CD14-positive monocyte (primary cell): ENCODE data around the gene TBC1D22A. TPM values are rescaled to one million over a fixed set of nuclear protein-coding genes. Genes with fewer than 3 reads are reported as not detected.

Experiments used
- DNase-seq, 3 donors: peaks; one replicate each; pipeline ENCODE4 v3.0.0-alpha.2; 2011 to 2022
- H2AFZ ChIP-seq: 2 replicates; pipeline ENCODE4 v1.6.0; 2012; ENCODE audit warnings: mild to moderate bottlenecking, low read depth, low read length, inconsistent platforms; ENCODE audit not compliant: insufficient read depth, poor library complexity, severe bottlenecking
- H3K27ac ChIP-seq, 2 donors: 1 replicate in 1 of 2; 2 replicates in 1 of 2; pipeline ENCODE4 v1.5.1; 2012 to 2013; ENCODE audit warnings: low read length in 2 of 2, control low read depth in 1 of 2, inconsistent platforms in 1 of 2, low read depth in 1 of 2, mild to moderate bottlenecking in 1 of 2
- H3K27me3 ChIP-seq, 2 donors: one replicate each; pipeline versions ENCODE4 v1.6.0 to v1.6.1; 2011 to 2013; ENCODE audit warnings: low read length in 2 of 2; ENCODE audit not compliant: control insufficient read depth in 2 of 2, insufficient read depth in 2 of 2
- H3K36me3 ChIP-seq, 2 donors: replicated peaks in 1 of 2; 1 replicate in 1 of 2; 2 replicates in 1 of 2; pipeline versions ENCODE4 v1.5.1 to v1.6.1; 2012 to 2013; ENCODE audit warnings: low read length in 2 of 2, control low read depth in 1 of 2, inconsistent platforms in 1 of 2, mild to moderate bottlenecking in 1 of 2; ENCODE audit not compliant: insufficient read depth in 2 of 2, control insufficient read depth in 1 of 2
- H3K4me1 ChIP-seq, 2 donors: 1 replicate in 1 of 2; 2 replicates in 1 of 2; pipeline versions ENCODE4 v1.5.1 to v1.6.1; 2012 to 2013; ENCODE audit warnings: low read length in 2 of 2, control low read depth in 1 of 2, inconsistent platforms in 1 of 2, mild to moderate bottlenecking in 1 of 2, moderate library complexity in 1 of 2; ENCODE audit not compliant: insufficient read depth in 2 of 2, control insufficient read depth in 1 of 2
- H3K4me2 ChIP-seq: replicated peaks from 2 replicates; pipeline ENCODE3; 2012; ENCODE audit warnings: low read length, moderate library complexity, mild to moderate bottlenecking; ENCODE audit not compliant: poor library complexity, severe bottlenecking; ENCODE audit errors: extremely low read depth
- H3K4me3 ChIP-seq, 3 experiments: fragments of 200-600 bp in 1 of 3; sonication (generic) in 1 of 3; replicated peaks in 1 of 3; 1 replicate in 2 of 3; 2 replicates in 1 of 3; pipeline ENCODE4 v1.5.1; 2011 to 2013; ENCODE audit warnings: low read length in 3 of 3, mild to moderate bottlenecking in 3 of 3, control low read depth in 2 of 3, low read depth in 2 of 3, inconsistent platforms in 1 of 3, moderate library complexity in 1 of 3
- H3K79me2 ChIP-seq: 2 replicates; pipeline ENCODE4 v1.6.0; 2012; ENCODE audit warnings: mild to moderate bottlenecking, control low read depth, inconsistent platforms, low read length, moderate library complexity; ENCODE audit not compliant: insufficient read depth
- H3K9ac ChIP-seq: 2 replicates; pipeline ENCODE4 v1.6.0; 2017; ENCODE audit warnings: low read length, mild to moderate bottlenecking; ENCODE audit not compliant: insufficient read depth, poor library complexity, severe bottlenecking
- H3K9me3 ChIP-seq, 2 donors: replicated peaks in 1 of 2; 1 replicate in 1 of 2; 2 replicates in 1 of 2; pipeline versions ENCODE4 v1.5.1 to v1.6.1; 2012 to 2013; ENCODE audit warnings: low read length in 2 of 2, control low read depth in 1 of 2; ENCODE audit not compliant: control insufficient read depth in 1 of 2, insufficient read depth in 1 of 2
- H4K20me1 ChIP-seq: 2 replicates; pipeline ENCODE4 v1.6.0; 2012; ENCODE audit warnings: mild to moderate bottlenecking, low read length, control low read depth, moderate library complexity; ENCODE audit not compliant: insufficient read depth
- H3K27ac Mint-ChIP-seq, 7 donors: one replicate each; pipeline ENCODE4 v1.8.0; 2020; ENCODE audit warnings: mild to moderate bottlenecking in 7 of 7, mixed read lengths in 7 of 7, moderate library complexity in 6 of 7, inconsistent platforms in 2 of 7
- H3K27me3 Mint-ChIP-seq, 3 donors: one replicate each; pipeline ENCODE4 v1.8.0; 2021 to 2022; ENCODE audit warnings: low read depth in 3 of 3, mild to moderate bottlenecking in 3 of 3, mixed read lengths in 3 of 3, moderate library complexity in 3 of 3, inconsistent platforms in 1 of 3
- H3K36me3 Mint-ChIP-seq, 2 donors: one replicate each; pipeline ENCODE4 v1.8.0; 2020; ENCODE audit warnings: mixed read lengths in 2 of 2, inconsistent platforms in 1 of 2, mild to moderate bottlenecking in 1 of 2
- H3K4me1 Mint-ChIP-seq: one replicate; pipeline ENCODE4 v1.8.0; 2020; ENCODE audit warnings: mild to moderate bottlenecking, mixed read lengths
- H3K4me3 Mint-ChIP-seq, 2 donors: one replicate each; pipeline ENCODE4 v1.8.0; 2020; ENCODE audit warnings: mild to moderate bottlenecking in 2 of 2, mixed read lengths in 2 of 2, moderate library complexity in 1 of 2
- H3K9me3 Mint-ChIP-seq, 7 donors: one replicate each; pipeline ENCODE4 v1.8.0; 2020 to 2022; ENCODE audit warnings: mixed read lengths in 7 of 7, mild to moderate bottlenecking in 6 of 7, moderate library complexity in 6 of 7, inconsistent platforms in 2 of 7
- WGBS: methylation state at CpG from one replicate; pipeline ENCODE4 v1.1.5; 2013; ENCODE audit warnings: missing lambda C conversion rate; ENCODE audit not compliant: insufficient coverage; 5-methylcytosine and 5-hydroxymethylcytosine counted together
- intact Hi-C, 2 donors: fragments of 100-400 bp; cut with micrococcal nuclease; formaldehyde crosslinking; loops; one replicate each; pipeline versions ENCODE4 v1.15.0 to v1.15.1; 2023
- polyA plus RNA-seq, 3 donors: library from polyadenylated mRNA; depleted of rRNA in 1 of 3; unstranded in 2 of 3; stranded (reverse) in 1 of 3; fragments of 300-500 nt in 2 of 3; fragments of >200 nt in 1 of 3; fragmentation: Illumina TruSeq in 2 of 3; gene quantifications; 1 replicate in 2 of 3; 2 replicates in 1 of 3; pipeline ENCODE4 v1.2.3, GENCODE V29; 2012 to 2021
- TF ChIP-seq, protein P1 (sequence below): fragments of 200-600 bp; IDR thresholded peaks from one replicate; pipeline ENCODE4 v1.8.0; 2022; ENCODE audit warnings: antibody characterized with exemption, mild to moderate bottlenecking

The TBC1D22A gene
- polyA plus RNA-seq, 3 donors: 25.9 to 36.2 (median 29.5) TPM

DNA sequence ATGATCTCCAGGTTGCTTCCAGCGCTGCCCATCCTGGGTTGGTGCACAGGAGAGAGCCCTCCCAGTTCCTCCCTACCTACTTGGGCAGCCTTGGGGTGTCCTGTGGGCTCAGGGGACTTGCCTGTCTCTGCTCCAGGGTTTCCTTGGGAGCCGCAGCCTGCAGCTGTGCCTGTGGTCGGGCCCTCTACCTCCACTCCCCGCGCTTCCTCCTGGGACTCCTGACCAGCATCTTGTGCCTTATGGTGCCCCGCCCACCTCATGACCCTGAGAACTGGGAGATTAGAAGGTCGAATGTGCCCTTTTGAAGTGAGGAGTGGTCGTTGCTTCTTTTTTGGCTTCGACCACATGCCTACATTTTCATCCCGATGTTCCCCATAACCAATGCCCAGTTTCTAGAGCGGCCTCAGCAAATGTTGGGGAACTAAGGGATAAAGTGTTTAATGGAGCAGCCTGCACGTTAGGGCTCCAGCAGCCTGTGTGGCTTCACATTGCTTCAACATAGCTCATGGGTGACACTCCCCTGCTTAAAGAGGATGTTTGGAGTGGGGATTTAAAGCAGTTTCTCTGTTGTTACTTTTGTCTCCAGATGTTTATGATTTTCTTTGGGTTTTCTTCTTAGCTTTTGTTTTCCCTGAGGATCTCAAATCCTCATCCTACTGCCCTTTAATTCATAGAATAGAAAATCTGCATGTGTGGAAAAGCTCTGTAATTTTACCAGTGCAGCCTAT lies 248.8 kb downstream of the TBC1D22A start:
- Mint-ChIP-seq H3K9me3 (peaks cover 0 to 6% (median 2%) of the 10 kb centered on the region in 7 donors), H3K36me3 (peaks cover 30 to 41% of the 10 kb centered on the region in 2 donors), H3K4me1 (no peaks in the 10 kb centered on the region), H3K4me3 (no peak overlapping the region), H3K27me3 (no peaks in the 10 kb centered on the region), H3K27ac (no peak overlapping the region)
- Histone ChIP-seq H3K27me3 (no peaks in the 10 kb centered on the region), H4K20me1 (peaks cover 97% of the 10 kb centered on the region), H3K4me1 (no peaks in the 10 kb centered on the region), H3K4me2 (no peak overlapping the region), H2AFZ (no peak overlapping the region), H3K4me3 (no peak overlapping the region), H3K27ac (no peak overlapping the region), H3K9ac (no peak overlapping the region), H3K9me3 (no peaks in the 10 kb centered on the region), H3K79me2 (no peaks in the 10 kb centered on the region), H3K36me3 (peaks cover 35 to 85% of the 10 kb centered on the region in 2 donors)
- 79% methylated on average over 4 of the region's 12 CpGs for WGBS
- intact Hi-C loops: no loop called here
- no peak for DNase-seq
- TF ChIP-seq, protein P1, sequence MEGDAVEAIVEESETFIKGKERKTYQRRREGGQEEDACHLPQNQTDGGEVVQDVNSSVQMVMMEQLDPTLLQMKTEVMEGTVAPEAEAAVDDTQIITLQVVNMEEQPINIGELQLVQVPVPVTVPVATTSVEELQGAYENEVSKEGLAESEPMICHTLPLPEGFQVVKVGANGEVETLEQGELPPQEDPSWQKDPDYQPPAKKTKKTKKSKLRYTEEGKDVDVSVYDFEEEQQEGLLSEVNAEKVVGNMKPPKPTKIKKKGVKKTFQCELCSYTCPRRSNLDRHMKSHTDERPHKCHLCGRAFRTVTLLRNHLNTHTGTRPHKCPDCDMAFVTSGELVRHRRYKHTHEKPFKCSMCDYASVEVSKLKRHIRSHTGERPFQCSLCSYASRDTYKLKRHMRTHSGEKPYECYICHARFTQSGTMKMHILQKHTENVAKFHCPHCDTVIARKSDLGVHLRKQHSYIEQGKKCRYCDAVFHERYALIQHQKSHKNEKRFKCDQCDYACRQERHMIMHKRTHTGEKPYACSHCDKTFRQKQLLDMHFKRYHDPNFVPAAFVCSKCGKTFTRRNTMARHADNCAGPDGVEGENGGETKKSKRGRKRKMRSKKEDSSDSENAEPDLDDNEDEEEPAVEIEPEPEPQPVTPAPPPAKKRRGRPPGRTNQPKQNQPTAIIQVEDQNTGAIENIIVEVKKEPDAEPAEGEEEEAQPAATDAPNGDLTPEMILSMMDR: no peak

DNA sequence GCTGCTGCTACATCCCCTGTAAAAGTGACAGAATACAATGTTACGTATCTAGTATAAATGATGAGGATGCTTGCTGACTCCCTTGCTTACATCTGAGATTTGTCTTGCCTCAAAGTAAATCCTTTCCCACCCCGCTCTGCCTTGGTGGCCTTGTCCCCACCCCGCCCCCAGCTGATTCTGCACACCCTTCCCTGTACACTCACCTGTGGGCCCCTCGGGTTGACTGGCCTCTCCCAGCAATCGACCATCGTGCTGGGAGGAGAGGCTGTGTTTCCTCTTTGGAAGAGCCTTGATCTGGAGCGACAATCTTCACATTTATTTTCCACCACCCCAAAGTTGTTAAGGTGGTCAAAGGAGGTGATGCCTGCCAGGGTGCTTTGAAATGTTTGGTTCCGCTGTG lies 249.4 kb downstream of the TBC1D22A start:
- H3K27me3 Mint-ChIP-seq: peaks cover 0 to 2% (median 0%) of the 10 kb centered on the region in 3 donors
- no peak overlapping the region for H3K4me3 Mint-ChIP-seq
- no peaks in the 10 kb centered on the region for H3K27me3 ChIP-seq
- no peak overlapping the region for H3K4me2 ChIP-seq
- peaks cover 0 to 6% (median 3%) of the 10 kb centered on the region in 7 donors for H3K9me3 Mint-ChIP-seq
- no peak overlapping the region for H3K27ac Mint-ChIP-seq
- H2AFZ ChIP-seq: no peak overlapping the region
- H3K36me3 ChIP-seq: peaks cover 34 to 85% of the 10 kb centered on the region in 2 donors
- H3K4me1 Mint-ChIP-seq: no peaks in the 10 kb centered on the region
- no peak for DNase-seq
- H3K36me3 Mint-ChIP-seq: peaks cover 31 to 47% of the 10 kb centered on the region in 2 donors
- 100% methylated on average over 2 of the region's 8 CpGs for WGBS
- no peaks in the 10 kb centered on the region for H3K4me1 ChIP-seq
- intact Hi-C loops: no loop called here
- no peak overlapping the region for H3K4me3 ChIP-seq
- H4K20me1 ChIP-seq: peaks cover 97% of the 10 kb centered on the region
- no peak overlapping the region for H3K27ac ChIP-seq
- TF ChIP-seq, protein P1: no peak
- no peaks in the 10 kb centered on the region for H3K9me3 ChIP-seq
- no peak overlapping the region for H3K9ac ChIP-seq
- H3K79me2 ChIP-seq: no peaks in the 10 kb centered on the region
